AG04449 (cell line): ENCODE data around the gene DEFB131B.
A peak's percentile ranks its signal among the peaks of the same experiment; 100 is the strongest.

ENCODE experiments used
- CTCF ChIA-PET: fragments of 350-600 bp; formaldehyde crosslinking; extraction: SDS; loops from one replicate; lab custom pipeline; 2021; ENCODE audit warnings: antibody characterized with exemption; lab: Yijun Ruan, JAX
- POLR2A ChIA-PET: fragments of 400-600, 350-600 bp; formaldehyde crosslinking; extraction: SDS; loops from one replicate; lab custom pipeline; 2020; ENCODE audit warnings: antibody characterized with exemption, inconsistent platforms; lab: Yijun Ruan, JAX
- DNase-seq: peaks from one replicate; pipeline ENCODE4 v3.0.0-alpha.2; 2010; ENCODE audit warnings: low read depth, low spot score
- H3K4me3 ChIP-seq: 2 replicates; pipeline ENCODE4 v1.5.1; 2011; ENCODE audit warnings: low read depth, mild to moderate bottlenecking, control low read depth, low read length
- CTCF ChIP-seq: IDR thresholded peaks from one replicate; pipeline ENCODE4 v1.5.1; 2011; ENCODE audit warnings: mild to moderate bottlenecking, moderate library complexity, low read length, control low read depth, inconsistent platforms; ENCODE audit not compliant: insufficient read depth; ENCODE audit errors: missing control alignments

The DEFB131B gene

DNA sequence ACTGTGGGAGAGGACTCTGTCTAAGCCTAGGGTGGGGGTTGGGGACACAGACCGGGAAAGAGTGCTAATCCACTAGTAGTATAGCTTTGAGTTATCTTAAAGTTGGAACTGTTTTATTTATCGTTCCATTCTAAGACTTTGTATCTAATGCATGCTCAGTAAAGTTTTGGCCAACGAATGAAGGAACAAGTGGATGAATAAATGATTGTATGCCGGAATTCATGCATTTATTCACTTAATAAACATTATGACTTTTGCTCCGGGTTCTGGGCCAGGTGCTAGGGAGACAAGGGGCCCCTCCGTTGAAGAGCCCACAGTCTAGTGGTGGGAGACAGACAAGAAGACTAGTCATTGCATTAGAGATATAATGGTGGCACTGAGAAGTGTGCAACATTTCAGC, 51.2 kb downstream of the DEFB131B start:
- ChIA-PET CTCF (interaction anchor here (0.6 to 4.1 kb wide), 5 partner anchors 10 to 501 kb away, joined by 3 to 21 read pairs (median 6); no protein-coding TSS in a partner anchor), POLR2A (interaction anchor here (0.6 to 1.1 kb wide), 2 partner anchors 16 to 72 kb away, joined by 3 read pairs; no protein-coding TSS in a partner anchor)
- DNase-seq, result no peak
- peak overlapping the region; percentile 98 for H3K4me3 ChIP-seq
- TF ChIP-seq CTCF, result no peak

GRCh38 chr11:71930556-71931244, 52.4 kb downstream of the DEFB131B start:
- ChIA-PET POLR2A (no interaction called here), CTCF (interaction anchor here (1.1 to 4.1 kb wide), 5 partner anchors 13 to 500 kb away, joined by 3 to 21 read pairs (median 5); no protein-coding TSS in a partner anchor)
- DNase-seq, result no peak
- H3K4me3 ChIP-seq, result no peak overlapping the region
- TF ChIP-seq CTCF, result no peak

GRCh38 chr11:71931245-71931602, 53.0 kb downstream of the DEFB131B start:
- CTCF ChIA-PET, result interaction anchor here (1.1 to 4.1 kb wide), 4 partner anchors 47 to 500 kb away, joined by 3 to 21 read pairs (median 4); no protein-coding TSS in a partner anchor
- no peak for DNase-seq
- POLR2A ChIA-PET, result no interaction called here
- TF ChIP-seq CTCF, result no peak
- no peak overlapping the region for H3K4me3 ChIP-seq

GRCh38 chr11:71933141-71933933, 55.1 kb downstream of the DEFB131B start:
- CTCF ChIA-PET, result interaction anchor here (1.1 to 1.3 kb wide), 2 partner anchors 10 kb away, joined by 3 to 4 read pairs; no protein-coding TSS in a partner anchor

More at GRCh38 chr11:71933141-71933933, 55.1 kb downstream of the DEFB131B start:
- POLR2A ChIA-PET, result interaction anchor here (0.7 kb wide), 1 partner anchor 15 kb away, joined by 4 read pairs; no protein-coding TSS in a partner anchor
- no peak overlapping the region for H3K4me3 ChIP-seq
- DNase-seq, result no peak
- TF ChIP-seq CTCF, result no peak
